Panc1 (cell line): ENCODE results near the gene STAT4. TPM values are rescaled to one million over a fixed set of nuclear protein-coding genes. Genes with fewer than 3 reads are reported as not detected.

Experiments used
- ATAC-seq: fragments of 200-7000 bp; cut with Tn5 transposase; 2 replicates; pipeline ENCODE4 v1.9.1; 2020; ENCODE audit warnings: mild to moderate bottlenecking, moderate library complexity
- BruUV-seq: library from RNA; stranded (reverse); fragments of 400-500 nt; replicated peaks from 2 replicates; lab custom pipeline; 2021; lab: Mats Ljungman, UMichigan
- CTCF ChIA-PET: fragments of 300-600 bp; sonication (Branson Sonifier 250); formaldehyde crosslinking; loops from one replicate; lab custom pipeline; 2022; ENCODE audit warnings: antibody characterized with exemption; lab: Charles Lee
- POLR2A ChIA-PET: fragments of 300-600 bp; sonication (Branson Sonifier 250); formaldehyde crosslinking; loops from one replicate; lab custom pipeline; 2022; ENCODE audit warnings: antibody characterized with exemption; lab: Charles Lee
- DNase-seq: peaks from one replicate; pipeline ENCODE4 v3.0.0-alpha.2; 2010; ENCODE audit warnings: low read depth, low spot score
- H3K27ac ChIP-seq: 2 replicates; pipeline ENCODE4 v1.5.1; 2011; ENCODE audit warnings: mild to moderate bottlenecking, low read length, inconsistent platforms
- H3K27me3 ChIP-seq: fragments of 200-500 bp; sonication (Bioruptor generic); 2 replicates; pipeline ENCODE4 v1.6.0; 2014; ENCODE audit warnings: low read length, inconsistent platforms; ENCODE audit not compliant: control insufficient read depth, insufficient read depth
- H3K36me3 ChIP-seq: fragments of 200-500 bp; sonication (Bioruptor generic); 2 replicates; pipeline ENCODE4 v1.5.1; 2014; ENCODE audit warnings: inconsistent platforms, mild to moderate bottlenecking, low read length, moderate library complexity; ENCODE audit not compliant: control insufficient read depth, insufficient read depth
- H3K4me1 ChIP-seq: 2 replicates; pipeline ENCODE4 v1.5.1; 2011; ENCODE audit warnings: inconsistent platforms, mild to moderate bottlenecking, low read length, moderate library complexity; ENCODE audit not compliant: control insufficient read depth, insufficient read depth
- H3K4me3 ChIP-seq, 2 experiments: 2 replicates each; pipeline ENCODE4 v1.5.1; 2011 to 2012; ENCODE audit warnings: low read depth in 2 of 2, low read length in 2 of 2, mild to moderate bottlenecking in 2 of 2, inconsistent platforms in 1 of 2, moderate library complexity in 1 of 2
- H3K9me3 ChIP-seq: fragments of 200-500 bp; sonication (Bioruptor generic); 2 replicates; pipeline ENCODE4 v1.5.1; 2014; ENCODE audit warnings: low read depth, mild to moderate bottlenecking, inconsistent platforms, low read length, moderate library complexity; ENCODE audit not compliant: control insufficient read depth, insufficient read depth
- CTCF ChIP-seq: fragments of 450-650 bp; IDR thresholded peaks from 2 replicates; pipeline ENCODE4 v1.5.1; 2017; ENCODE audit warnings: mild to moderate bottlenecking
- POLR2AphosphoS5 ChIP-seq: IDR thresholded peaks from 2 replicates; pipeline ENCODE4 v1.6.1; 2012; ENCODE audit warnings: mild to moderate bottlenecking, low read depth, low read length, moderate library complexity
- REST ChIP-seq, 2 experiments: IDR thresholded peaks; 2 replicates each; pipeline ENCODE4 v1.6.1; 2011 to 2012; ENCODE audit warnings: low read depth in 2 of 2, control low read depth in 1 of 2, low read length in 1 of 2, mild to moderate bottlenecking in 1 of 2, moderate library complexity in 1 of 2; ENCODE audit not compliant: insufficient read depth in 1 of 2
- SIN3A ChIP-seq: IDR thresholded peaks from 2 replicates; pipeline ENCODE4 v1.6.1; 2012; ENCODE audit warnings: low read depth, mild to moderate bottlenecking, low read length, moderate library complexity, borderline replicate concordance; ENCODE audit not compliant: insufficient read depth
- TCF7L2 ChIP-seq: IDR thresholded peaks from 2 replicates; pipeline ENCODE4 v1.6.1; 2011; ENCODE audit warnings: mild to moderate bottlenecking, low read depth, low read length, inconsistent platforms
- in situ Hi-C: cut with HindIII; loops from 2 replicates; pipeline ENCODE4 v1.10.0; 2016; ENCODE audit warnings: low sequenced_read_pairs, low pct_unique_long_range_greater_than_20kb
- intact Hi-C: fragments of 100-400 bp; cut with micrococcal nuclease; formaldehyde crosslinking; loops from one replicate; pipeline ENCODE4 v1.10.0; 2022; ENCODE audit not compliant: unreplicated experiment
- total RNA-seq: library from RNA; stranded (reverse); gene quantifications from one replicate; pipeline ENCODE4 v1.2.1, GENCODE V29; 2021; ENCODE audit not compliant: unreplicated experiment

STAT4 gene
- total RNA-seq, 1 experiment from 2014 or later = 0.05 TPM

- intact Hi-C loops = no loop called here
- POLR2A ChIA-PET = no interaction called here
- no peaks in the 10 kb centered on the region for H3K4me1 ChIP-seq
- no peak for ATAC-seq
- TF ChIP-seq REST (IDR thresholded peaks at IDR 0.05; ENCODE audit: insufficient read depth in 1 of 2, low read depth in 2 of 2, low read length in 1 of 2) (no peak), POLR2AphosphoS5 (no peak), CTCF (no peak), SIN3A (no peak), TCF7L2 (no peak)
- DNase-seq = no peak
- in situ Hi-C loops = no loop called here
- H3K9me3 ChIP-seq = no peaks in the 10 kb centered on the region
- H3K4me3 ChIP-seq = no peak overlapping the region
- no peaks in the 10 kb centered on the region for H3K36me3 ChIP-seq
- BruUV-seq = no TSS peak
- H3K27ac ChIP-seq = no peak overlapping the region
- CTCF ChIA-PET = no interaction called here
- peaks cover 10% of the 10 kb centered on the region; the same call in 1 of the 2 replicates for H3K27me3 ChIP-seq
Observed at GRCh38 chr2:191114403-191114886, 36.3 kb downstream of the STAT4 start.

GRCh38 chr2:191113761-191114160, 37.0 kb downstream of the STAT4 start:
- in situ Hi-C loops = no loop called here
- BruUV-seq = no TSS peak
- Histone ChIP-seq H3K4me1 (no peaks in the 10 kb centered on the region), H3K27me3 (peaks cover 10% of the 10 kb centered on the region; the same call in 1 of the 2 replicates), H3K36me3 (no peaks in the 10 kb centered on the region), H3K27ac (no peak overlapping the region), H3K9me3 (no peaks in the 10 kb centered on the region), H3K4me3 (no peak overlapping the region)
- TF ChIP-seq TCF7L2 = no peak
- no peak for TF ChIP-seq SIN3A
- TF ChIP-seq CTCF = no peak
- no peak for TF ChIP-seq POLR2AphosphoS5
- no peak for TF ChIP-seq REST (IDR thresholded peaks at IDR 0.05; ENCODE audit: insufficient read depth in 1 of 2, low read depth in 2 of 2, low read length in 1 of 2)
- ChIA-PET CTCF (no interaction called here), POLR2A (no interaction called here)
- DNase-seq (no peak), ATAC-seq (no peak)
- intact Hi-C loops = no loop called here
